IMR-90 (cell line): ENCODE data around the gene CFAP298. TPM values are rescaled to one million over a fixed set of nuclear protein-coding genes. Genes with fewer than 3 reads are reported as not detected.

Experiments
- ATAC-seq: fragments of 200-7000 bp; cut with Tn5 transposase; 2 replicates; pipeline ENCODE4 v1.9.1; 2020; ENCODE audit warnings: low read depth, mild to moderate bottlenecking, moderate library complexity
- BruUV-seq: library from RNA; stranded (reverse); fragments of 400-500 nt; replicated peaks from 2 replicates; lab custom pipeline; 2021; lab: Mats Ljungman, UMichigan
- CTCF ChIA-PET: fragments of 300-600 bp; formaldehyde crosslinking; extraction: SDS; loops from one replicate; lab custom pipeline; 2021; ENCODE audit warnings: antibody characterized with exemption; lab: Yijun Ruan, JAX
- POLR2A ChIA-PET: fragments of 300-600 bp; sonication (Branson Sonifier 250); formaldehyde crosslinking; loops from one replicate; lab custom pipeline; 2022; ENCODE audit warnings: antibody characterized with exemption; ENCODE audit not compliant: unreplicated experiment; lab: Charles Lee
- DNase-seq: peaks from one replicate; pipeline ENCODE4 v3.0.0; 2013
- H2AFZ ChIP-seq: replicated peaks from 2 replicates; pipeline ENCODE3; 2013; ENCODE audit warnings: low read length, mild to moderate bottlenecking; ENCODE audit not compliant: poor library complexity
- H2AK5ac ChIP-seq: 2 replicates; pipeline ENCODE4 v1.6.1; 2013; ENCODE audit warnings: low read depth, low read length, inconsistent platforms
- H2AK9ac ChIP-seq: replicated peaks from 2 replicates; pipeline ENCODE3; 2013; ENCODE audit warnings: mild to moderate bottlenecking, low read depth, low read length, moderate library complexity; ENCODE audit not compliant: poor library complexity
- H2BK120ac ChIP-seq: 2 replicates; pipeline ENCODE4 v1.6.1; 2013; ENCODE audit warnings: low read depth, low read length, inconsistent platforms
- H2BK15ac ChIP-seq: 3 replicates; pipeline ENCODE4 v1.6.1; 2013; ENCODE audit warnings: low read depth, low read length, inconsistent platforms
- H2BK20ac ChIP-seq: 2 replicates; pipeline ENCODE4 v1.6.1; 2013; ENCODE audit warnings: low read depth, mild to moderate bottlenecking, inconsistent platforms, low read length, moderate library complexity
- H2BK5ac ChIP-seq: 2 replicates; pipeline ENCODE4 v1.6.1; 2013; ENCODE audit warnings: mild to moderate bottlenecking, low read depth, low read length, inconsistent platforms; ENCODE audit not compliant: poor library complexity, severe bottlenecking
- H3K14ac ChIP-seq: replicated peaks from 2 replicates; pipeline ENCODE4 v1.6.1; 2013; ENCODE audit warnings: low read depth, low read length, inconsistent platforms
- H3K18ac ChIP-seq: 2 replicates; pipeline ENCODE4 v1.6.1; 2013; ENCODE audit warnings: low read depth, low read length, control low read depth
- H3K23ac ChIP-seq: 2 replicates; pipeline ENCODE4 v1.6.1; 2013; ENCODE audit warnings: low read depth, low read length, inconsistent platforms
- H3K27ac ChIP-seq: 2 replicates; pipeline ENCODE4 v1.5.1; 2013; ENCODE audit warnings: mild to moderate bottlenecking, control low read depth, low read length; ENCODE audit not compliant: insufficient read depth
- H3K27me3 ChIP-seq: 2 replicates; pipeline ENCODE4 v1.6.1; 2013; ENCODE audit warnings: low read length; ENCODE audit not compliant: control insufficient read depth, insufficient read depth
- H3K36me3 ChIP-seq: 2 replicates; pipeline ENCODE4 v1.6.1; 2013; ENCODE audit warnings: low read length, mixed read lengths; ENCODE audit not compliant: control insufficient read depth, insufficient read depth
- H3K4ac ChIP-seq: 2 replicates; pipeline ENCODE4 v1.6.1; 2013; ENCODE audit warnings: low read depth, low read length, inconsistent platforms
- H3K4me1 ChIP-seq: 2 replicates; pipeline ENCODE4 v1.6.1; 2013; ENCODE audit warnings: low read length, mixed read lengths; ENCODE audit not compliant: control insufficient read depth, insufficient read depth
- H3K4me2 ChIP-seq: 2 replicates; pipeline ENCODE4 v1.6.1; 2013; ENCODE audit warnings: low read depth, mild to moderate bottlenecking, control low read depth, low read length, moderate library complexity
- H3K4me3 ChIP-seq: 2 replicates; pipeline ENCODE4 v1.5.1; 2013; ENCODE audit warnings: low read depth, mild to moderate bottlenecking, control low read depth, low read length, moderate library complexity; ENCODE audit not compliant: insufficient read depth
- H3K56ac ChIP-seq: 2 replicates; pipeline ENCODE4 v1.6.1; 2013; ENCODE audit warnings: low read length, inconsistent platforms; ENCODE audit not compliant: insufficient read depth; ENCODE audit errors: extremely low read depth
- H3K79me1 ChIP-seq, 2 experiments: 2 replicates each; pipeline ENCODE4 v1.6.1; 2013; ENCODE audit warnings: low read length in 2 of 2, inconsistent platforms in 1 of 2, low read depth in 1 of 2
- H3K9ac ChIP-seq: 2 replicates; pipeline ENCODE4 v1.6.1; 2013; ENCODE audit warnings: low read depth, low read length, control low read depth
- H3K9me1 ChIP-seq: 2 replicates; pipeline ENCODE4 v1.6.1; 2013; ENCODE audit warnings: low read length, inconsistent platforms; ENCODE audit not compliant: insufficient read depth
- H3K9me3 ChIP-seq: 2 replicates; pipeline ENCODE4 v1.6.1; 2013; ENCODE audit warnings: low read length; ENCODE audit not compliant: control insufficient read depth, insufficient read depth
- H4K20me1 ChIP-seq: 2 replicates; pipeline ENCODE4 v1.6.1; 2013; ENCODE audit warnings: low read length, inconsistent platforms; ENCODE audit not compliant: insufficient read depth
- H4K5ac ChIP-seq: 2 replicates; pipeline ENCODE4 v1.6.1; 2013; ENCODE audit warnings: mild to moderate bottlenecking, low read depth, low read length, control low read depth
- H4K8ac ChIP-seq, 2 experiments: 2 replicates each; pipeline ENCODE4 v1.6.1; 2013; ENCODE audit warnings: low read depth in 2 of 2, low read length in 2 of 2, control low read depth in 1 of 2, inconsistent platforms in 1 of 2
- H4K91ac ChIP-seq: 2 replicates; pipeline ENCODE4 v1.6.1; 2013; ENCODE audit warnings: low read depth, low read length, inconsistent platforms; ENCODE audit not compliant: insufficient read depth
- BHLHE40 ChIP-seq: fragments of 150-350 bp; IDR thresholded peaks from 2 replicates; pipeline ENCODE4 v1.6.1; 2016; ENCODE audit warnings: mild to moderate bottlenecking, low read depth, low read length
- CHD1 ChIP-seq: IDR thresholded peaks from 2 replicates; pipeline ENCODE4 v1.6.1; 2012; ENCODE audit warnings: low read depth, low read length, improper control_type of control experiment
- FOS ChIP-seq: fragments of 150-350 bp; IDR thresholded peaks from 2 replicates; pipeline ENCODE4 v1.6.1; 2016; ENCODE audit warnings: low read depth, low read length
- MAZ ChIP-seq: IDR thresholded peaks from 2 replicates; pipeline ENCODE4 v1.6.1; 2012; ENCODE audit warnings: low read depth, mild to moderate bottlenecking, low read length, improper control_type of control experiment, moderate library complexity, borderline replicate concordance
- MXI1 ChIP-seq: IDR thresholded peaks from 2 replicates; pipeline ENCODE4 v1.6.1; 2012; ENCODE audit warnings: low read depth, mild to moderate bottlenecking, low read length, moderate library complexity, borderline replicate concordance
- NFE2L2 ChIP-seq: fragments of 150-350 bp; IDR thresholded peaks from 2 replicates; pipeline ENCODE4 v1.6.1; 2016; ENCODE audit warnings: low read depth, mild to moderate bottlenecking, low read length
- POLR2A ChIP-seq: IDR thresholded peaks from 2 replicates; pipeline ENCODE4 v1.6.1; 2012; ENCODE audit warnings: mild to moderate bottlenecking, low read depth, low read length
- RCOR1 ChIP-seq: IDR thresholded peaks from 2 replicates; pipeline ENCODE4 v1.6.1; 2012; ENCODE audit warnings: mild to moderate bottlenecking, low read length, improper control_type of control experiment; ENCODE audit not compliant: insufficient replicate concordance
- RFX5 ChIP-seq: IDR thresholded peaks from 2 replicates; pipeline ENCODE4 v1.8.0; 2012; ENCODE audit warnings: low read depth, mild to moderate bottlenecking, low read length, moderate library complexity
- SMC3 ChIP-seq: fragments of 150-350 bp; IDR thresholded peaks from 2 replicates; pipeline ENCODE4 v1.6.1; 2016; ENCODE audit warnings: low read depth, mild to moderate bottlenecking, antibody characterized with exemption, low read length, moderate library complexity
- WGBS, 2 experiments: methylation state at CpG; one replicate each; pipeline versions ENCODE4 v1.1.5 to v1.1.7; 2013; ENCODE audit warnings: missing lambda C conversion rate in 2 of 2; ENCODE audit not compliant: insufficient read length in 1 of 2; ENCODE audit errors: extremely low coverage in 2 of 2; 5-methylcytosine and 5-hydroxymethylcytosine counted together
- dilution Hi-C: fragments of 300-500 bp; cut with HindIII; formaldehyde crosslinking; loops from one replicate; pipeline ENCODE4 v1.14.3; 2018; ENCODE audit warnings: low sequenced_read_pairs; ENCODE audit not compliant: unreplicated experiment
- in situ Hi-C: fragments of 300-500 bp; cut with MboI; formaldehyde crosslinking; loops from 3 replicates; pipeline ENCODE4 v1.14.3; 2019; ENCODE audit warnings: low sequenced_read_pairs, inconsistent platforms, mixed read lengths
- intact Hi-C: fragments of 100-400 bp; cut with micrococcal nuclease; formaldehyde crosslinking; loops from 2 replicates; pipeline ENCODE4 v1.10.0; 2022
- polyA plus RNA-seq, 3 experiments: library from polyadenylated mRNA; depleted of rRNA; stranded (reverse); fragments of >200 nt; gene quantifications; 2 replicates each; pipeline ENCODE4 v1.2.3, GENCODE V29; 2012; ENCODE audit warnings: low replicate concordance in 1 of 3
- total RNA-seq: library from RNA; depleted of rRNA; stranded (reverse); fragments of >200 nt; gene quantifications from 2 replicates; pipeline ENCODE4 v1.2.3, GENCODE V29; 2012
- TF ChIP-seq, protein P1 (sequence below): conservative IDR thresholded peaks from 2 replicates; pipeline ENCODE4 v1.5.1; 2012; ENCODE audit warnings: mild to moderate bottlenecking, low read depth, low read length, improper control_type of control experiment
- TF ChIP-seq, protein P2 (sequence below): fragments of 150-350 bp; IDR thresholded peaks from 2 replicates; pipeline ENCODE4 v1.6.1; 2017; ENCODE audit warnings: mild to moderate bottlenecking, antibody characterized with exemption, low read length, low read depth

The CFAP298 gene
- total and polyA plus RNA-seq, 2 of the 4 experiments (the other 2 are of a cell fraction), result 8.1 to 25.7 TPM

GRCh38 chr21:32572574-32573420 lies 39.4 kb downstream of the CFAP298 start:
- Histone ChIP-seq H2AFZ (peak overlapping the region; percentile 43), H3K27ac (no peak overlapping the region), H3K56ac (no peak overlapping the region), H4K20me1 (no peaks in the 10 kb centered on the region), H3K27me3 (peaks cover 25% of the 10 kb centered on the region), H3K4me3 (no peak overlapping the region), H3K9ac (no peak overlapping the region), H2AK9ac (peak overlapping the region; percentile 72), H3K36me3 (no peaks in the 10 kb centered on the region), H3K23ac (no peak overlapping the region), H3K4me2 (no peak overlapping the region), H2BK5ac (no peak overlapping the region), H3K79me1 (no peaks in the 10 kb centered on the region), H4K5ac (no peak overlapping the region), H3K4me1 (no peaks in the 10 kb centered on the region), H3K14ac (no peak overlapping the region), H3K4ac (no peak overlapping the region), H2BK120ac (no peak overlapping the region), H3K18ac (no peak overlapping the region), H4K8ac (no peak overlapping the region), H2BK20ac (no peak overlapping the region), H3K9me3 (no peaks in the 10 kb centered on the region), H2AK5ac (no peak overlapping the region), H4K91ac (no peak overlapping the region), H2BK15ac (no peak overlapping the region), H3K9me1 (no peaks in the 10 kb centered on the region)
- no peak for DNase-seq
- in situ Hi-C loops (loop anchor here (5.0 kb wide), 1 partner anchor 165 kb away; no protein-coding TSS in a partner anchor), intact Hi-C loops (no loop called here), dilution Hi-C loops (no loop called here)
- TF ChIP-seq BHLHE40 (no peak), SMC3 (no peak), RFX5 (no peak), CHD1 (no peak), NFE2L2 (no peak), RCOR1 (no peak), MAZ (no peak), FOS (no peak), POLR2A (no peak), MXI1 (no peak)
- TF ChIP-seq, protein P1, sequence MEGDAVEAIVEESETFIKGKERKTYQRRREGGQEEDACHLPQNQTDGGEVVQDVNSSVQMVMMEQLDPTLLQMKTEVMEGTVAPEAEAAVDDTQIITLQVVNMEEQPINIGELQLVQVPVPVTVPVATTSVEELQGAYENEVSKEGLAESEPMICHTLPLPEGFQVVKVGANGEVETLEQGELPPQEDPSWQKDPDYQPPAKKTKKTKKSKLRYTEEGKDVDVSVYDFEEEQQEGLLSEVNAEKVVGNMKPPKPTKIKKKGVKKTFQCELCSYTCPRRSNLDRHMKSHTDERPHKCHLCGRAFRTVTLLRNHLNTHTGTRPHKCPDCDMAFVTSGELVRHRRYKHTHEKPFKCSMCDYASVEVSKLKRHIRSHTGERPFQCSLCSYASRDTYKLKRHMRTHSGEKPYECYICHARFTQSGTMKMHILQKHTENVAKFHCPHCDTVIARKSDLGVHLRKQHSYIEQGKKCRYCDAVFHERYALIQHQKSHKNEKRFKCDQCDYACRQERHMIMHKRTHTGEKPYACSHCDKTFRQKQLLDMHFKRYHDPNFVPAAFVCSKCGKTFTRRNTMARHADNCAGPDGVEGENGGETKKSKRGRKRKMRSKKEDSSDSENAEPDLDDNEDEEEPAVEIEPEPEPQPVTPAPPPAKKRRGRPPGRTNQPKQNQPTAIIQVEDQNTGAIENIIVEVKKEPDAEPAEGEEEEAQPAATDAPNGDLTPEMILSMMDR, result no peak
- TF ChIP-seq, protein P2, sequence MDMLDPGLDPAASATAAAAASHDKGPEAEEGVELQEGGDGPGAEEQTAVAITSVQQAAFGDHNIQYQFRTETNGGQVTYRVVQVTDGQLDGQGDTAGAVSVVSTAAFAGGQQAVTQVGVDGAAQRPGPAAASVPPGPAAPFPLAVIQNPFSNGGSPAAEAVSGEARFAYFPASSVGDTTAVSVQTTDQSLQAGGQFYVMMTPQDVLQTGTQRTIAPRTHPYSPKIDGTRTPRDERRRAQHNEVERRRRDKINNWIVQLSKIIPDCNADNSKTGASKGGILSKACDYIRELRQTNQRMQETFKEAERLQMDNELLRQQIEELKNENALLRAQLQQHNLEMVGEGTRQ, result no peak
- ChIA-PET POLR2A (no interaction called here), CTCF (no interaction called here)
- 78% methylated on average over 10 of the region's 25 CpGs; no CpG with 5 or more reads in 1 of the 2 experiments for WGBS, 2 experiments
- no peak for ATAC-seq
- no TSS peak for BruUV-seq
